Fibroblast of peridontal ligament (primary cell): ENCODE measurements around the gene SNX19.

ENCODE experiments used
- DNase-seq: peaks from one replicate; pipeline ENCODE4 v3.0.0-alpha.2; 2010; ENCODE audit errors: extremely low read depth

Gene SNX19

GRCh38 chr11:130839981-130840666, 76.2 kb downstream of the SNX19 start:
- DNase-seq = peak; percentile 97

GRCh38 chr11:130837194-130837593, 79.1 kb downstream of the SNX19 start:
- no peak for DNase-seq

- DNase-seq = peak; percentile 75
Measured at GRCh38 chr11:130834886-130835285, 81.4 kb downstream of the SNX19 start.

- peak; percentile 76 for DNase-seq
Measured at GRCh38 chr11:130832566-130833425, 83.5 kb downstream of the SNX19 start.

- DNase-seq = no peak
Measured at GRCh38 chr11:130831976-130832375, 84.3 kb downstream of the SNX19 start.

GRCh38 chr11:130831506-130831905, 84.8 kb downstream of the SNX19 start:
- DNase-seq = peak; percentile 68

GRCh38 chr11:130830566-130830965, 85.7 kb downstream of the SNX19 start:
- DNase-seq = no peak

GRCh38 chr11:130829920-130830511, 86.3 kb downstream of the SNX19 start:
- no peak for DNase-seq

- DNase-seq = no peak
Measured at GRCh38 chr11:130828741-130829140, 87.5 kb downstream of the SNX19 start.

- peak; percentile 77 for DNase-seq
Measured at GRCh38 chr11:130827451-130828377, 88.6 kb downstream of the SNX19 start.

- no peak for DNase-seq
Measured at GRCh38 chr11:130826572-130826971, 89.7 kb downstream of the SNX19 start.

GRCh38 chr11:130825983-130826382, 90.3 kb downstream of the SNX19 start:
- DNase-seq = no peak

- DNase-seq = peak; percentile 72
Measured at GRCh38 chr11:130825561-130825960, 90.7 kb downstream of the SNX19 start.
